K562 (cell line): ENCODE data around the gene RPL36AL. TPM values are rescaled to one million over a fixed set of nuclear protein-coding genes. Genes with fewer than 3 reads are reported as not detected.

Source experiments
- AFF1 ChIP-seq, 2 experiments: fragments of 450-650 bp; IDR thresholded peaks; 2 replicates each; pipeline ENCODE4 v1.6.1; 2018; ENCODE audit warnings: mild to moderate bottlenecking in 2 of 2, low read depth in 1 of 2; ENCODE audit not compliant: partially characterized antibody in 2 of 2
- ATF1 ChIP-seq, 2 experiments: fragments of 450-650 bp in 1 of 2; IDR thresholded peaks; 2 replicates each; pipeline ENCODE4 v1.6.1; 2016; ENCODE audit warnings: missing compliant biosample characterization in 1 of 2, missing genetic modification characterization in 1 of 2
- BCOR ChIP-seq: fragments of 450-650 bp; IDR thresholded peaks from 2 replicates; pipeline ENCODE4 v1.6.1; 2016
- ETS2 ChIP-seq: IDR thresholded peaks from 2 replicates; pipeline ENCODE4 v1.6.1; 2016; ENCODE audit warnings: borderline replicate concordance, missing genetic modification characterization, mild to moderate bottlenecking, moderate library complexity, missing compliant biosample characterization; ENCODE audit not compliant: poor library complexity, severe bottlenecking
- L3MBTL2 ChIP-seq: fragments of 450-650 bp; IDR thresholded peaks from 2 replicates; pipeline ENCODE4 v1.6.1; 2016; ENCODE audit warnings: mild to moderate bottlenecking, moderate library complexity
- MEF2A ChIP-seq: IDR thresholded peaks from 2 replicates; pipeline ENCODE4 v1.6.1; 2011; ENCODE audit warnings: low read depth, mild to moderate bottlenecking, low read length, moderate library complexity; ENCODE audit not compliant: control insufficient read depth
- MITF ChIP-seq: IDR thresholded peaks from 2 replicates; pipeline ENCODE4 v1.6.1; 2014; ENCODE audit warnings: antibody characterized with exemption
- MLLT1 ChIP-seq, 2 experiments: fragments of 450-650 bp; IDR thresholded peaks; 2 replicates each; pipeline ENCODE4 v1.6.1; 2016
- NCOR1 ChIP-seq: fragments of 450-650 bp; IDR thresholded peaks from 2 replicates; pipeline ENCODE4 v1.6.1; 2016; ENCODE audit warnings: mild to moderate bottlenecking, moderate library complexity
- NEUROD1 ChIP-seq: fragments of 150-350 bp; IDR thresholded peaks from 2 replicates; pipeline ENCODE4 v1.6.1; 2014; ENCODE audit warnings: borderline replicate concordance, low read length, low read depth; ENCODE audit not compliant: partially characterized antibody
- NFXL1 ChIP-seq: fragments of 450-650 bp; formaldehyde crosslinking; IDR thresholded peaks from 2 replicates; pipeline ENCODE4 v1.4.0; 2021; ENCODE audit warnings: mild to moderate bottlenecking
- RUNX1 ChIP-seq: sonication (generic); IDR thresholded peaks from 2 replicates; pipeline ENCODE4 v1.6.1; 2016; ENCODE audit warnings: antibody characterized with exemption, low read depth
- TFE3 ChIP-seq: fragments of 450-650 bp; formaldehyde crosslinking; IDR thresholded peaks from 2 replicates; pipeline ENCODE4 v1.4.0; 2020; ENCODE audit warnings: mild to moderate bottlenecking, mixed read lengths
- ZBTB8A ChIP-seq: fragments of 450-650 bp; IDR thresholded peaks from 2 replicates; pipeline ENCODE4 v1.6.1; 2018; ENCODE audit warnings: mild to moderate bottlenecking, moderate library complexity; ENCODE audit not compliant: partially characterized antibody
- ZC3H11A ChIP-seq: IDR thresholded peaks from 2 replicates; pipeline ENCODE4 v1.6.1; 2012; ENCODE audit warnings: low read depth, low read length, improper control_type of control experiment
- ZNF133 ChIP-seq: fragments of 250-450 bp; sonication (Bioruptor Pico); IDR thresholded peaks from 2 replicates; pipeline ENCODE4 v1.4.0; 2020; ENCODE audit warnings: mild to moderate bottlenecking
- ZNF347 ChIP-seq: fragments of 450-650 bp; formaldehyde crosslinking; IDR thresholded peaks from 2 replicates; pipeline ENCODE4 v1.4.0; 2020; ENCODE audit warnings: low read depth, mild to moderate bottlenecking, moderate library complexity
- ZNF384 ChIP-seq: IDR thresholded peaks from 2 replicates; pipeline ENCODE4 v1.6.1; 2012; ENCODE audit warnings: low read depth, low read length, improper control_type of control experiment
- ZNF696 ChIP-seq: fragments of 250-450 bp; sonication (Bioruptor Pico); conservative IDR thresholded peaks from 2 replicates; pipeline ENCODE4 v1.4.0; 2020; ENCODE audit warnings: mild to moderate bottlenecking, moderate library complexity
- polyA plus RNA-seq, 8 experiments: library from polyadenylated mRNA; depleted of rRNA in 4 of 8; stranded (reverse) in 5 of 8; unstranded in 3 of 8; fragments of >200 nt; fragmentation: Nextera tagmentation in 2 of 8; fragmentation: Illumina TruSeq in 1 of 8; extraction: Ambion mirVana in 2 of 8; extraction: Trizol in 1 of 8; gene quantifications; 2 replicates each; pipeline versions ENCODE4 v1.2.1 to v1.2.3, GENCODE V29; 2011 to 2014; ENCODE audit warnings: inconsistent platforms in 1 of 8, missing spikeins in 1 of 8
- total RNA-seq, 7 experiments: library from RNA; depleted of rRNA in 6 of 7; stranded (reverse); fragments of >200 nt in 6 of 7; fragmentation: Illumina TruSeq in 2 of 7; extraction: Trizol in 2 of 7; gene quantifications; 2 replicates each; pipeline versions ENCODE4 v1.2.1 to v1.2.3, GENCODE V29; 2011 to 2021; ENCODE audit warnings: low replicate concordance in 1 of 7

RPL36AL gene
- total and polyA plus RNA-seq, 9 of the 15 experiments (the other 6 are each of a cell fraction or from before 2014, with no cell fraction given) = 146 to 674 (median 360) TPM

GRCh38 chr14:49598485-49599300 is 21.7 kb downstream of the RPL36AL start, which contains the start of gene LRR1 (continued):
- TF ChIP-seq NFXL1 (CRISPR knock-in tag) (no peak), ZBTB8A (no peak), ZNF696 (CRISPR knock-in tag) (no peak), BCOR (no peak; the same call in 1 of the 2 replicates), ETS2 (tag) (no peak), L3MBTL2 (peak; percentile 81), RUNX1 (no peak), ZNF133 (CRISPR knock-in tag) (no peak), NCOR1 (0 out of 2 replicates have a peak, but pooled peaks have one; percentile 32), ZC3H11A (no peak), MITF (no peak), MEF2A (no peak), ATF1 (CRISPR knock-in tag; IDR thresholded peaks at IDR 0.05) (no peak), ATF1 (tag; IDR thresholded peaks at IDR 0.05) (peak; percentile 70), AFF1 (IDR thresholded peaks at IDR 0.05; ENCODE audit: low read depth in 1 of 2, partially characterized antibody in 2 of 2) (peak in 1 of 2 experiments; percentile 41), ZNF347 (CRISPR knock-in tag) (no peak), MLLT1 (IDR thresholded peaks at IDR 0.05) (no peak; a peak in 1 of 4 replicates), ZNF384 (no peak), TFE3 (CRISPR knock-in tag) (no peak), NEUROD1 (peak; percentile 25)
